ENCODE results near the gene PHLDB1. TPM values are rescaled to one million over a fixed set of nuclear protein-coding genes. Genes with fewer than 3 reads are reported as not detected.
"Not testable (repeated sequence)": the region's sequence is repeated elsewhere in the genome, so short reads cannot be mapped to it uniquely, and the experiment has no call there.

Gene PHLDB1
- total RNA-seq, 4 donors from 2014 or later: 92.6 to 276 (median 161) TPM

GRCh38 chr11:118682372-118682771 is 75.0 kb downstream of the PHLDB1 start:
- DNase-seq: no peak
- H3K4me3 ChIP-seq: no peak overlapping the region

GRCh38 chr11:118682939-118683338 is 75.5 kb downstream of the PHLDB1 start:
- in situ Hi-C loops (cut with MboI; ENCODE audit: low pct_ligation_motif_present in 1 of 4, low pct_unique_long_range_greater_than_20kb in 1 of 4, low sequenced_read_pairs in 3 of 4): loop anchor here (10.0 to 25.0 kb wide), 3 partner anchors 104 to 279 kb away; partner anchors contain the start of genes UPK2 (in 3 of the 4), DDX6 (in 1 of the 4) and FOXR1 (in 1 of the 4)
- H3K4me1 ChIP-seq; DNase-seq; H3K4me3 ChIP-seq; H3K9me3 ChIP-seq; H3K27ac ChIP-seq; H3K27me3 ChIP-seq; intact Hi-C loops (cut with DNase I; ENCODE audit: low total_unique reads); H3K36me3 ChIP-seq: not testable (repeated sequence)
- WGBS, 2 donors (ENCODE audit: low coverage in 1 of 2): 63 to 74% methylated on average over 3 to 6 of the region's 6 CpGs

More at GRCh38 chr11:118682372-118682771, 75.0 kb downstream of the PHLDB1 start:
- no peaks in the 10 kb centered on the region for H3K36me3 ChIP-seq
- H3K4me1 ChIP-seq: peaks cover 0 to 8% (median 7%) of the 10 kb centered on the region in 4 donors
- no peaks in the 10 kb centered on the region for H3K27me3 ChIP-seq
- WGBS, 2 donors (ENCODE audit: low coverage in 1 of 2): 96 to 100% methylated on average over 1 of the region's 1 CpG
- no peaks in the 10 kb centered on the region for H3K9me3 ChIP-seq
- intact Hi-C loops (cut with DNase I; ENCODE audit: low total_unique reads): no loop called here
- TF ChIP-seq POLR2AphosphoS5 (IDR thresholded peaks at IDR 0.05) (no peak), POLR2A (IDR thresholded peaks at IDR 0.05) (no peak), CTCF (IDR thresholded peaks at IDR 0.05) (no peak), EP300 (IDR thresholded peaks at IDR 0.05; ENCODE audit: low read depth) (no peak)
- no peak overlapping the region for H3K27ac ChIP-seq
- in situ Hi-C loops (cut with MboI; ENCODE audit: low pct_ligation_motif_present in 1 of 4, low pct_unique_long_range_greater_than_20kb in 1 of 4, low sequenced_read_pairs in 3 of 4): loop anchor here (10.0 to 25.0 kb wide), 3 partner anchors 105 to 280 kb away; partner anchors contain the start of genes UPK2 (in 3 of the 4), DDX6 (in 1 of the 4) and FOXR1 (in 1 of the 4)

GRCh38 chr11:118684187-118684586 is 76.8 kb downstream of the PHLDB1 start:
- no peak for DNase-seq
- peaks cover 0 to 4% (median 3%) of the 10 kb centered on the region in 4 donors for H3K4me1 ChIP-seq
- H3K36me3 ChIP-seq: no peaks in the 10 kb centered on the region
- in situ Hi-C loops (cut with MboI; ENCODE audit: low pct_ligation_motif_present in 1 of 4, low pct_unique_long_range_greater_than_20kb in 1 of 4, low sequenced_read_pairs in 3 of 4) (loop anchor here (10.0 to 25.0 kb wide), 3 partner anchors 103 to 278 kb away; partner anchors contain the start of genes UPK2 (in 3 of the 4), DDX6 (in 1 of the 4) and FOXR1 (in 1 of the 4)), intact Hi-C loops (cut with DNase I; ENCODE audit: low total_unique reads) (no loop called here)
- H3K4me3 ChIP-seq: no peak overlapping the region
- no peak overlapping the region for H3K27ac ChIP-seq
- 90% methylated on average over 2 of the region's 2 CpGs; no CpG with 5 or more reads in 1 of the 2 donors for WGBS, 2 donors (ENCODE audit: low coverage in 1 of 2)
- no peak for TF ChIP-seq EP300 (IDR thresholded peaks at IDR 0.05; ENCODE audit: low read depth)
- no peak for TF ChIP-seq POLR2AphosphoS5 (IDR thresholded peaks at IDR 0.05)
- TF ChIP-seq POLR2A (IDR thresholded peaks at IDR 0.05): no peak
- TF ChIP-seq CTCF (IDR thresholded peaks at IDR 0.05): no peak
- H3K27me3 ChIP-seq: no peaks in the 10 kb centered on the region
- no peaks in the 10 kb centered on the region for H3K9me3 ChIP-seq

GRCh38 chr11:118687906-118688305 is 80.5 kb downstream of the PHLDB1 start:
- Histone ChIP-seq H3K36me3 (no peaks in the 10 kb centered on the region), H3K27ac (no peak overlapping the region), H3K4me1 (peaks cover 4 to 21% (median 10%) of the 10 kb centered on the region in 4 donors), H3K9me3 (no peaks in the 10 kb centered on the region), H3K4me3 (no peak overlapping the region), H3K27me3 (no peaks in the 10 kb centered on the region)
- no peak for TF ChIP-seq EP300 (IDR thresholded peaks at IDR 0.05; ENCODE audit: low read depth)
- no peak for TF ChIP-seq POLR2A (IDR thresholded peaks at IDR 0.05)
- TF ChIP-seq CTCF (IDR thresholded peaks at IDR 0.05): no peak
- intact Hi-C loops (cut with DNase I; ENCODE audit: low total_unique reads) (loop anchor here (2.0 kb wide), 1 partner anchor 269 kb away; the partner anchor contains the start of gene UPK2), in situ Hi-C loops (cut with MboI; ENCODE audit: low pct_ligation_motif_present in 1 of 4, low pct_unique_long_range_greater_than_20kb in 1 of 4, low sequenced_read_pairs in 3 of 4) (loop anchor here (10.0 to 25.0 kb wide), 3 partner anchors 99 to 274 kb away; partner anchors contain the start of genes UPK2 (in 3 of the 4), DDX6 (in 1 of the 4) and FOXR1 (in 1 of the 4))
- 76% methylated on average over 5 of the region's 5 CpGs; no CpG with 5 or more reads in 1 of the 2 donors for WGBS, 2 donors (ENCODE audit: low coverage in 1 of 2)
- DNase-seq: no peak

- 53 to 64% methylated on average over 8 to 10 of the region's 10 CpGs for WGBS, 2 donors (ENCODE audit: low coverage in 1 of 2)
- intact Hi-C loops (cut with DNase I; ENCODE audit: low total_unique reads): loop anchor here (2.0 kb wide), 1 partner anchor 268 kb away; the partner anchor contains the start of gene UPK2
Measured at GRCh38 chr11:118688339-118688738, 80.9 kb downstream of the PHLDB1 start.

More at GRCh38 chr11:118688339-118688738, 80.9 kb downstream of the PHLDB1 start:
- H3K27me3 ChIP-seq, H3K9me3 ChIP-seq, H3K36me3 ChIP-seq, DNase-seq, H3K27ac ChIP-seq, H3K4me3 ChIP-seq: not testable (repeated sequence)
- peaks cover 4 to 21% (median 10%) of the 10 kb centered on the region in 4 donors for H3K4me1 ChIP-seq
- in situ Hi-C loops (cut with MboI; ENCODE audit: low pct_ligation_motif_present in 1 of 4, low pct_unique_long_range_greater_than_20kb in 1 of 4, low sequenced_read_pairs in 3 of 4): loop anchor here (10.0 to 25.0 kb wide), 3 partner anchors 99 to 274 kb away; partner anchors contain the start of genes UPK2 (in 3 of the 4), DDX6 (in 1 of the 4) and FOXR1 (in 1 of the 4)

Data from transverse colon (tissue), 4 donors.